Measurements from ENCODE around the gene MARK4. TPM values are rescaled to one million over a fixed set of nuclear protein-coding genes. Genes with fewer than 3 reads are reported as not detected.
"Not testable (repeated sequence)": the region's sequence is repeated elsewhere in the genome, so short reads cannot be mapped to it uniquely, and the experiment has no call there.

MARK4 gene
- polyA plus RNA-seq, 12 donors, result 23.7 to 90.9 (median 30.3) TPM

DNA sequence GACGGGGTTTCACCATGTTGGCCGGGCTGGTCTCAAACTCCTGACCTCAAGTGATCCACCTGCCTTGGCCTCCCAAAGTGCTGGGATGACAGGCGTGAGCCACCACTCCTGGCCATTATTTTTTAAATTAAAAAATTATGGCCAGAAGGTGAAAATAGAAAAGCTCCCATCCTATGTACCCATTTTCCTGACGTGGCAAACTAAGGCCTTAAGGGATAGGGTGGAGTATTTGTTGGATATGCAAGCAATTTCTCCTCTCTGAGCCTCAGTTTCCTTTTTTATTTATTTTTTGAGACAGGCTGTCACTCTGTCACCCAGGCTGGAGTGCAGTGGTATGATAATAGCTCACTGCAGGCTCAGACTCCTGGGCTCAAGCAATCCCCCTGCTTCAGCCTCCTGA is 83.8 kb downstream of the MARK4 start:
- not testable (repeated sequence) for DNase-seq

DNA sequence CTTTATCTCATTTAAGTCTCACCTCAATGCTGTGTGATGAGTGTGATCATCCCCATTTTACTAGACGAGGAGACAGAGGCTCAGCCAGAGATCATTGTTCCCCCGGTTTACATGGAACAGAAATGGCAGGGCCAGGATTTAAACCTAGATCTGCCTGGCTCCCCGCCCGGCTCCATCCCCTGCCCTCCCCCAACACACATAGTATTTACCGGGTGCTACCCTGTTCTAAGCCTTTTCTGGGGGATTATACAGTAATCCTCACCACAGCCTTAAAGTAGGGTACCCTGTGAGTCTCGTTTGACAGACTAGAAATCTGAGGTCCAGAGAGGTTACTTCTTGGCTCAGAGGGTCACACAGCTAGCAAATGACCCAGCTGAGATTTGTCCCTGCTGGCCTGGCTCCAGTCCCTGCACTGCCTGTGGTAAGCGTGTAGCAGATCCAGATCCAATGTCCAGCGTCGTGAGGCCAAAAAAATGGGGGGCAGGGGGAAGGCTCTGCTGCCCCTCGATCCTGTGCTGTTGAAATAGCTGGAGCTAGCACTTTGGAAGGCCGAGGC is 85.7 kb downstream of the MARK4 start:
- DNase-seq, result no peak

DNA sequence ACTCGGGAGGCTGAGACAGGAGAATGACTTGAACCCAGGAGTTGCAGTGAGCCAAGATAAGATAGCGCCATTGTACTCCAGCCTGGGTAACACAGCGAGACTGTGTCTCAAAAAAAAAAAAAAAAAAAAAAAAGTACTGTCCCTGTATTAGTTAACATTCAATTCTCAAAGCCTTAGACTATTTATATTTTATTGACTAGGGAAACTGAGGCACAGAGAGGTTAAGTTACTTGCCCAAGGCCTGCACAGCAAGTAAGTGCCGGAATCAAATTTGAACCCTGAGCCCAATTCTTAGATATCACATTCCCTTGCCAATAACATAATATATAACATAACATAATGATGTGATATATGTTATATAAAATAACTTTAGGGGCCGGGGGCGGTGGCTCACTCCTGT is 88.6 kb downstream of the MARK4 start:
- no peak for DNase-seq

DNA sequence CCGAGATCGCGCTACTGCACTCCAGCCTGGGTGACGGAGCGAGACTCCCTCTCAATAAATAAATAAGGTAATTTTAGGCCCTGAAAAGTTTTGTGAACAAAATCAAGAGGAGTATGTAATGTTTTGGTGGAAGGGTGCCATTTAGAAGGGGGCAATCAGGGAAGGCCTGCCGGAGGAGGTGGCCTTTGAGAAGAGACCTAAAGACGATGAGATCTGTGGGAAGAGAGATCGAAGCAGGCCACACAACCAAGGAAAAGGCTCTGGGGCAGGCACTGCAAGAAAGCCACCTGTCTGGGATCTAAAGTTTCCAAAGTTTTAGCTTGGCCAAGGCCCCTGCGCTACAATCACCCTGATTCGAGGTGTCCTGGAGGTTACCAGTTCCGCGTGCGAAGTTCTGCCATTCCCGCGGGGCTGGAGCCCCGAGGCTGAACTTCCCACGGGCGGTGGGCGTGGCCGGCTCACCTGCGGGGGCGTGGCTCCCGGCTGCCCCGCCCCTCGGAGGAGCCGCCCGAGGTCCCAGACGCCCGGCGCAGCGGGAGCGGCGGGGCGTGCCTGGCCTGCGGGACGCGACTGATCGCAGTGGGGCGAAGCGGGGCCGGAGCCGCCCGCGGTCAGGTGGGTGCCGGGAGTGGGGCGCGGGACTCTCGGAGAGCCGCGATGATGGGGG is 89.3 kb downstream of the MARK4 start, which contains the start of gene KLC3:
Gene KLC3 (plus strand): TSS at position 519 of the 667 bp plus-strand sequence. CDS start 4,792 bp downstream, outside the sequence.
- no peak for DNase-seq

DNA sequence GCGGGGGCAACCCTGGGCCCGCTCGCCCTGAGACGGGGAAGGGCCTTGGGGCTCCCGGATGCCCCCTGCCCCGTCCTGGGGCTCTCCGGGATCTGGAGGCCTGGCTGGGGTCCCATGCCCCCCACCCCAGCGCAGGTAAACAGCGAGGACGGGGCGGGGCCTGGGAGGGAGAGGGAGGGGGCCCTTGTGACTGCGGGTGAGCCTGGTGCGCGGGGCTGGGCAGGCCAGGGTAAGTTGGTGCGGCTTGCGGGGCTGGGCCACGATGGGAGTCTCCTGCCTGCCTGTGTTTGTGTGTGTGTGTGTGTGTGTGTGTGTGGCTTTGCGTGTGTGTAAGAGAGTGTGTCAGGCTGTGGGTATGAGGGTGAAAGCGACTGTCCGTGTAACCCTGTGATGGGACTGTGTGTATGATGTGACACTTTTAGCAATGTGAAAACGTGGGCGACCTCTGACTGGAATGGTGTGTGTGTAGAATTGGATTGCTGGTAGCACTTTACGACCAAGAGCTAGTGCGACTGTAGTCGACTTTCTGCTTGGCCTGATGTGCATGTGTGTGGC is 89.9 kb downstream of the MARK4 start:
- DNase-seq, result no peak

DNA sequence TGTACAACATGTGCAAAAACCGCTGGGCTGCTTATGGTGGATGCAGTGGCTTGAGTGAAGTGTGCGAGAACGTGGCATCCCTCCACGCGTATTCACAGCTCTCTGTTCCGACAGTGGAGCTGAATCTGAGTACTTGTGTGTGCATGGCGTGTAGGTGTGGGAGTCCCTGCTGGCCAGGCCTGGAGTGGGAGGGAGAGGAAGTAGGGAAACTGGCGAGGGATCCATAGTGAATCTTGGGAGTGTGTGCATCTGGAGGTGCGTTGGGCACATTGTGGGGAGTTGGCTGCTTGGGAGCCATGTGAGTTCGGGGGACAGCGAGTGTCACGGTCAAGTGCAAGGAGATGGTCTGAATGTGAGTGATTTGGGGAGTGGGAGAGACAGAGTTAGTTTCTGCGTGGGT is 91.8 kb downstream of the MARK4 start:
- DNase-seq, result no peak

DNA sequence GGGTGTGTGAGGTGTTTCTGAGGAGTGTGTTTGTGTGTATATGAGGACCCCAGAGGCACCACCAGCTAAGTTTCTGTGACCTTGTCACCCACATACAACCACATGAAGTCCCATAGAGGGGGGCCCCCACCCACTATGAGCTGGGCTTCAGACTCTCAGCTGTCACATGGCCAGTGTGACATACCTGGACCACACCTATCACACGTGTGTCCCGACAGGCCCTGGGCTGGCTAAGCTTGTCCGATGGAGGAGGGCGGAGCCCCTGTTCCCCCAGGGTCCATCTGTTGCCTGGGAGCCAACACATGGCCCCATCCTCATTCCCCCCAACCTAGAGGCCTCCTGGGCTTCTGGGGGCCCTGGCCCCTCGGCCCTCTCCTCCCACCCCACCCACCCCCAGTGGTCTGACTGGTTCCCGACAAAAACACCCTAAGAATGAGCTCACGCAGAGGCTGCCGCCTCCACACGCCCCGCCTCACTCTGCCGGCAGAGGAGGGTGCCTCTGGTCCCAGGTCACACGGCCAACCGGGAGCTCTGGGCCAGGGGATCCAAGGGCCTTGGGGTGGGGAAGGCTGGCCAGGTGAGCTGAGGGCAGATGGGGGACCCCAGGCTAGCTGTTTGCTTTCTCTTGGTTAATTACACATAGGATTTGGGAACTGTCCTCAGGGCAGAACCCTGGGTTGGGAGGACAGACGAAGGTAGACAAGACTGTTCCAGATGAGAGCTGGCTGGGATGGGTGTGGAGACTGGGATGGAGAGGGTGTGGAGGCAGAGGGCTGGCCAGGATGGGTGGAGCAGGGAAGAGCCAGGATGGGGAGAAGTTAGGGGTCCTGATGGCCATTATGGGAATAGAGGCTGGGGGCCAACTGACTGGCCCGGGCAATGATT is 93.8 kb downstream of the MARK4 start:
- no peak for DNase-seq

DNA sequence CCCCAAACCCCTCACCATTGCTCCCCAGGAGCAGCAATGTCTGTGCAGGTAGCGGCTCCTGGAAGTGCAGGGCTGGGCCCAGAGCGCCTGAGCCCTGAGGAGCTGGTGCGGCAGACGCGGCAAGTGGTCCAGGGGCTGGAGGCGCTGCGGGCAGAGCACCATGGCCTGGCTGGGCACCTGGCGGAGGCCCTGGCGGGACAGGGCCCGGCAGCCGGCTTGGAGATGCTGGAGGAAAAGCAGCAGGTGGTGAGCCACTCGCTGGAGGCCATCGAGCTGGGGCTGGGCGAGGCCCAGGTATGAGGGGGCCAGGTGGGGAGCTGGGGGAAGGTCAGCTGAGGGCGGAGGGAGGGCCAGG is 94.4 kb downstream of the MARK4 start:
- no peak for DNase-seq

DNA sequence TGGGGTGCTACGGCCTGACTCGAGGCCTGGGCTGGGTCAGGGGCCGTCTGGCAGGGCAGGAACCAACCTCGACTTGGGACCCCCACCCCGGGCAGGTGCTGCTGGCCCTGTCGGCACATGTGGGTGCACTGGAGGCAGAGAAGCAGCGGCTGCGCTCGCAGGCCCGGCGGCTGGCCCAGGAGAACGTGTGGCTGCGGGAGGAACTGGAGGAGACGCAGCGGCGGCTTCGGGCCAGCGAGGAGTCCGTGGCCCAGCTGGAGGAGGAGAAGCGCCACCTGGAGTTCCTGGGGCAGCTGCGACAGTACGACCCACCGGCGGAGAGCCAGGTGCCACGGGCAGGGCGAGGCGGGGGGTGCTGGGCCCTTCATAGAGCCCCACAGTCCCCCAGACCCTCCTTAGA is 95.4 kb downstream of the MARK4 start:
- DNase-seq, result no peak

DNA sequence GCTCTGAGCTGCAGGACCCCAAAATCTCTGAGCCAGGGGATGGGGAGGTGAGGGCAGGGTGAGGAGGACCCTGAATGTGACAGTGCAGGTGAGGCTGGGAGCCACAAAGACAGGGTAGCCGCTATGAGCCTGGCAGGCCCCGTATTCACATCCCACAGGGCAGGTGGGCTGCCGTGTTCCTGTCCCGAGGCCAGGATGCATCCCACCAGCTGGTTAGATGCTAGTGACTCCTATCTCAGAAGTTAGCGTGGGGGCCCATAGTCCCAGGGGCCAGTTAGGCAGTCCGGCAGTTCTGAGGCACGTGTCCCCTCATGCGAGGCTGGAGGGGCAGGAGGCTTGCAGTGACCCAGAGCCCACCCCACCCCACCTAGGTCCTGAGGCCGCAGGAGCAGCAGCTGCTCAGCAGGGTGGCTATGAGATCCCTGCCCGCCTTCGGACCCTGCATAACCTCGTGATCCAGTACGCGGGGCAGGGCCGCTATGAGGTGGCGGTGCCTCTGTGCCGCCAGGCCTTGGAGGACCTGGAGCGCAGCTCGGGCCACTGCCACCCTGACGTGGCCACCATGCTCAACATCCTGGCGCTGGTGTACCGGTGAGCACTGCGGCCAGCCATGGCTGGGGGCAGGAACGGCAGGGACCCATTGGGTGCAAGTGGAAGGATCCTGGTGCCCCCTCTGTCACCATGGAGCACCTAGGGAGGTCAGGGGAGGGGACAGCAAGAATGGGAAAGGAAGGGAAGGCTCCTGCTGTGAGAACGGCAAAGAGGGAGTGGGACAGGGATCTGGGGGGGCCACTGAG is 96.7 kb downstream of the MARK4 start:
- DNase-seq, result no peak

DNA sequence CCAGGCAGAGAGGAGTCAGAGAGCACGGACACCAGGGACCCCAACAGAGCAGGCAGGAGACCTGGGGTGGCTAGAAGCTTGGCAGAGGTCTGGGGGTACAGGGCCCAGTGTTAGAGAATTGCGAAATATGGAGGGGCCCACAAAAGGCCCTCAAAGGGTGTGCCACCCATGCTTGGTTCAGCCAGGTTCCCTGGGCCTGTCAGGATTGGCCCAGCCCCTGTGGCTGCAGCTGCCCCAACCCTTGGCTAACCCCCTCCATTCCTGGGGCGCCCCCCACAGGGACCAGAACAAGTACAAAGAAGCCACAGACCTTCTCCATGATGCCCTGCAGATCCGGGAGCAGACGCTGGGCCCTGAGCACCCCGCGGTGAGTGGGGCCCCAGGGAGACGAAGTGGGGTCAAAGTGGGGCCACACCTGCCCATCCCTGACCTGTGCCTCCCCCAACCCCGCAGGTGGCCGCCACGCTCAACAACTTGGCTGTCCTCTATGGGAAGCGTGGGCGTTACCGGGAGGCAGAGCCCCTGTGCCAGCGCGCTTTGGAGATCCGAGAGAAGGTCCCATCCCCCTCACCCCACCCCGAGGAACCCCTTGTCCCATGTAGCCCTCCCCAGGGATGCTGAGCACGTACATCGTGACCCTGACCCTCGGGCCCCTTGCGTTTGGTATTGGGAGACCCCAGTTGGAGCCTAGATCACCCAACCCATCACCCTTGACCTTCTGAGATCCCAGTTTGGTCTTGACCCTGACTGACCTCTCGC is 97.5 kb downstream of the MARK4 start:
- no peak for DNase-seq

DNA sequence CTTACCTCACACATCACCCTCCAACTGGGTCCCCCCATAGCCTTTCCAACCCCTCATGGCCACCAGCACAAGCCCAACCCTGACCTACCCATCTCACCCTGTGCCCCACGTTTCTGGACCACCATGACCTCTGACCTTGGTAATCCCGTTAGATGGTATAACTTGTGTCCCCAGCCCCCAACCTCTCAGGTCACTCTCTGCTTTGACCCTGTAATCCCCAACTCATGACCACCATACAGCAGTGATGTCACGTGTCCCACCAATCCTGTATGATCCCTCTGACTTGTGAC is 98.0 kb downstream of the MARK4 start:
- no peak for DNase-seq

DNA sequence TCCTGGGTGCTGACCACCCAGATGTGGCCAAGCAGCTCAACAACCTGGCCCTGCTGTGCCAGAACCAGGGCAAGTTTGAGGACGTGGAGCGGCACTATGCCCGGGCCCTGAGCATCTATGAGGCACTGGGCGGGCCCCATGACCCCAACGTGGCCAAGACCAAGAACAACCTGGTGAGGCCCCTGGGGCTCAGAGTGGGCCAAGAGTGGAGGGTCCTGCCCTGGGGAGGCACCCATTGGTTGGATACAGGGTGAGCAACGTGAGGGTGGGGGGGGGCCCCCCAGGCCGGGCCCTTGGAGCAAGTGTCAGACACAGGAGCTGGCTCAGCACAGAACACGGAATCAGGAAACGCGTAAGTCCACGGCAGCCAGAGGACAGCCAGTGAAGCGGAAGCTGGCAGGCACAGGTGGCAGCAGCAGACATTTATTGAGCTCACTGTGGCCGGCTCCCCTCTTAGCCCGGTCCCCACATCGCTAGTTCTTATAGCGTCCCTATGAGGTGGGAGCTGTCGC is 98.4 kb downstream of the MARK4 start:
- no peak for DNase-seq

DNA sequence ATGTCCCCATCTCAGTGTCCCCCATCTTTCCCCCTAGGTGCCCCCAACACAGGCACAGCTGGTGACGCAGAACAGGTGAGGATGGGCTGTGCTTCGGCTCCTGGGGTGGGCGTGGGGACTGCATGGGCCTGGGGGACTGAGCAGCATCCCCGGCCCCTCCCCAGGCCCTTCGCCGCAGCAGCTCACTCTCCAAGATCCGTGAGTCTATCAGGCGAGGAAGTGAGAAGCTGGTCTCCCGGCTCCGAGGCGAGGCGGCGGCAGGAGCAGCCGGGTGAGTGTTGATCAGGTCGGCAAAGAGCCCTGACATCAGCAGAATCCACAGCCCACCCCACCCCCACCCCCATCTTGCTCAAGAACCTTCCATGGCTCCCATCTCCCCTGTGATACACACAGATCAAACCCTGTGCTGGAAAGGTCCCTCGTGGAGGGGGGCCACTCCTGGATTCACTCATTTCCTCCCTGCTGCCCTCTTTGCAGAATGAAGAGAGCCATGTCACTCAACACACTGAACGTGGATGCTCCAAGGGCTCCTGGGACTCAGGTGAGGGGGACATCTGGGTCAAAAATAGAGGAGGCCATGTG is 99.5 kb downstream of the MARK4 start:
- no peak for DNase-seq

DNA sequence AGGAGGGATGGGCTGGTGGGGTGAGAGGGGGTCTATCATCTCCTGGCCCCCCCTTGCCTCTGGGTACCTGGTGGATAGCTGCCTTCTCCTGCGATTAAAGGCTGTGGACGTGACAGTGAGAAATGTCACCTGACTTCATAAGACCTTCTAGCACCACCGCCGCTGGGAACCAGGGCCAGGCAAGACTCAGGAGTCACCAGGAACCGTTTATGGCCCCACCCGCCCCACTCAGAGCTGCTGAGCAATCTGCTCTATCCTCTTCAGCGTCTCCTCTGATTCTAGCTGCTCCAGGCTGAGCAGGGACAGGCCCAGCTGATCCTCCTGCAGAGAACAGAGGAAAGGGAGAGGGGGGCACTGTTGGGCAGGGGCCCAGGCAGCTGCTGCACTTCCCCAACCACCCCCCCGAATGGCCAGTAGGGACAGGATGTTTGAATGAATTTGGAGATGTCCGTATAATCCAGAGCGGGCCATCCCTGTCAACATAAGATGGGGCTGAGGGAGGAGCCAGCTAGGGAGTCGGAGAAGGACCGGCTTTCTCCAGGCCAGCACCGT is 100.4 kb downstream of the MARK4 start:
- DNase-seq, result no peak

DNA sequence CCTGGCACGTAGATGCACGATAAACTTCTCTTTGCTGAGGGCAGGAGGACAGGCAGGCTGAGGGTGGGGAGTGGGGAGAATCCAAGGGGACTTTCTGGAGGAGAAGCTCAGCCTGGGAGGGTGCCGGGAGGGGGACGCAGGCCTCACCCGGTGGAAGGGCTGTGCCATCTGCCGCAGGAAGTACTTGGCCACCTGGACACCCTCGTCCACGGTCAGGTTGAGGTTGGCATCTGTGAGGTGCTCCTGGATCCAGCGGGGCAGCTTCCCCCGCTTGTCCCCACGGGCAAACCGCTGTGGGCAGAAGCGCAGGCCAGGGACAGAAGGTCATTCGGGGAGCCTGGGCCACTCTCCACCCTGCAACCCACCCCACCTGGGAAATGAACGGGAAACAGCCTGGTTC is 101.0 kb downstream of the MARK4 start:
- no peak for DNase-seq

DNA sequence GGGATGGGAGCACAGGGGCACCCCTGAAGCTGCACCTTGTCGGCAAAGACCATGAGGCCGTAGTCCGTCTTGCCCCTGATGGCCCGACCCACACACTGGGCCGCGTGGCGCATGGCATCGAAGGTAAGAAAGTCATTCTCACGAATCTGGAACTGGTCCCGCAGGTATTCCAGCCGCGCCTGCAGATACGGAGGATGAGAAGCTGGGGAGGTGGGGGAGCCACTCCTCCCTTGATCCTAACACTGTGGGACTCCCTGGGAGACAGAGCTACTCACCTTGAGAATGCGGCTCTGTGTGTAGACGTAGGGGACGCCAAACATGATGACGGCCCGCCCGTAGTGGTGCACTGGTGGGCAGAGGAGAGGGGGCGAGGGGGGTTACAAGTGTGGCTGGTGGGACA is 101.4 kb downstream of the MARK4 start:
- no peak for DNase-seq

DNA sequence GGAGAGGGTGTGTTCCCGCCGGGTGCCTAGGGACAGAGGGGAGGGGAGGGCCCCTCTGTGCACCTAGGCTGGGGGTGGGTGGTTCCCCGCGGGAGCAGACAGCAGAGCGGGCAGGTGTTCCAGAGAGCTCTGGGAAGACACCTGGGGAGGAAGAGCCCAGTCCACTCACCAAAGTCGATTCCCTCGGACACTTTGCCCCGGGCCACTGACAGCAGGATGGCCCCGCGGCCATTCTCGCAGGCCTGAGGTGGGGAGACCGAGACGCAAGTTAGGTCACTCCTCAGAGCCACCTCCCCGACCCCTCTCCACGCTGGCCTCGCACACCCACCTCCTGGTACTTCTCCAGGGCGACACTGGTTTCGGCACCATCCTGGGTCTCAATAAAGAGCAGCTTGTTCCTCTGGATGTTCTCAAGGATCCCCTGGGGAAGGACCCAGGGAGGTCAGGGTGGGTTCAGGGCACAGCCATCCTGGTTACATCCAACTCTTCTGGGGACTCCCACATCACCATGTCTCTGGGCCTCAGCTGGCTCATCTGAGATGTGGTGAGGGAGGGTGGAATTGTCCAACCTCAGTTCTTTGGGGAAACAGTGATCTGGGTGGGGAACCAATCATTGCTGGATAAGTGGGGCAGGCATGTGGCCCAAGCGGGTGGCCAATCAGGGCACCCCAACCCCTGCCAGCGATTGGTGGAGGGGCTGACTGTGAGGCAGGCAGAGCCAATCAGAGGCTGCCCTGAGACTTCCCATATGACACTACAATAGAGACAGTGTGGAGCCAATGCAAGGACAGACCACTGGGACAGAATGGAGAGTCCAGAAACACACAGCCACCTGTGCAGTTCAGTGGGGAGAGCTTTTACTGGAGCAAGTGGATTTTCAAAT is 102.1 kb downstream of the MARK4 start:
- no peak for DNase-seq

DNA sequence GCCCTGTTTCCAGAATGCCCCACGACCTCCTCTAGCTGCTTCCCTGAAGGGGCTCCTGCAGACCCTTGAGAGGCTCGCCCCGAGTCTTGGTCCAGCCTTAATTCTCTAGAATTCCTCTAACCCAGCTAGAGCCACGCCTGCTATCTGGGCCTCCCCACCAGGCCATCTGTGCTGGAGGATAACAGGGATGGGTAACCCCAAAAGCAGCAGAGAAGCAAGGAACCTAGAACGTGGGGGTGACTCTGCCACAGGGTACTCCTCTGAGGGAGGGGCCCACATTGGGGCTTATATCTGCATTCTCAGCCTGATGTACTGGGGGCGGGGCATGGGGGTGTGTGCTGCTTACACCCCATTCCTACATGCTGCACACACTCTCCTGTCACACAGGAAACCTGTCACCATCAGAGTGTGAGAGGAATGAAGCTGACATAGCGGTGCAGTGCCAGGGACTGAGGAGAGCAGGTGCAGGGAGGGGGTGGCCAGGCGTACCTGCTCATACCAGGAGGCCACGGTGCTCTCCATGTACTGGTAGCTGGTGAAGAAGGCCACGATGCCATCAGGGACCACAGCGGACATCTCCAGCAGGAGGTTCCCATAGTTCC is 103.3 kb downstream of the MARK4 start:
- DNase-seq, result no peak
